HG03571 (cell line): Measurements from ENCODE around the gene GABPB2.

ENCODE experiments used
- ATAC-seq: cut with Tn5 transposase; IDR thresholded peaks from one replicate; pipeline ENCODE4 v1.9.1; 2021; ENCODE audit not compliant: unreplicated experiment

GABPB2 gene

GRCh38 chr1:151070474-151071276 lies at the start of gene GABPB2:
TSS of gene GABPB2 (plus strand) at chr1:151070761. CDS start at chr1:151088190, 17,429 bp downstream.
- peak; percentile 73 for ATAC-seq

- no peak for ATAC-seq
These were observed 45.9 kb upstream of the GABPB2 start for GRCh38 chr1:151024540-151025146.

- ATAC-seq, result no peak
These were observed 44.1 kb upstream of the GABPB2 start for GRCh38 chr1:151026460-151026859.

- no peak for ATAC-seq
These were observed 38.4 kb upstream of the GABPB2 start for GRCh38 chr1:151032164-151032563.

- ATAC-seq, result no peak
These were observed 35.4 kb upstream of the GABPB2 start for GRCh38 chr1:151035167-151035566.

GRCh38 chr1:151036356-151036755 lies 34.2 kb upstream of the GABPB2 start, which contains the start of gene BNIPL:
TSS of gene BNIPL (plus strand) at chr1:151036586. CDS start at chr1:151036726, 140 bp downstream.
- ATAC-seq, result no peak

GRCh38 chr1:151037032-151037431 lies 33.5 kb upstream of the GABPB2 start:
- ATAC-seq, result no peak

- ATAC-seq, result no peak
These were observed 31.0 kb upstream of the GABPB2 start for GRCh38 chr1:151039521-151039920.

- ATAC-seq, result no peak
These were observed 27.4 kb upstream of the GABPB2 start for GRCh38 chr1:151043163-151043562.

GRCh38 chr1:151047591-151047924 lies 23.0 kb upstream of the GABPB2 start, which contains the start of gene C1orf56:
TSS of gene C1orf56 (plus strand) at chr1:151047751. CDS start at chr1:151047848, 97 bp downstream.
- peak; percentile 32 for ATAC-seq

GRCh38 chr1:151047925-151048644 lies 22.5 kb upstream of the GABPB2 start:
- peak; percentile 58 for ATAC-seq

GRCh38 chr1:151048645-151049032 lies 21.9 kb upstream of the GABPB2 start:
- no peak for ATAC-seq

GRCh38 chr1:151049458-151049857 lies 21.1 kb upstream of the GABPB2 start:
- no peak for ATAC-seq

- ATAC-seq, result no peak
These were observed 20.4 kb upstream of the GABPB2 start for GRCh38 chr1:151050051-151050688.

GRCh38 chr1:151051356-151052009 lies 19.1 kb upstream of the GABPB2 start:
- ATAC-seq, result no peak

GRCh38 chr1:151054971-151055547 lies 15.5 kb upstream of the GABPB2 start:
- ATAC-seq, result no peak

- ATAC-seq, result no peak
These were observed 15.0 kb upstream of the GABPB2 start for GRCh38 chr1:151055581-151055980.

- no peak for ATAC-seq
These were observed 14.4 kb upstream of the GABPB2 start for GRCh38 chr1:151056149-151056548.

- no peak for ATAC-seq
These were observed 11.9 kb upstream of the GABPB2 start for GRCh38 chr1:151058692-151059091.
